GM10847 (cell line): Measurements from ENCODE around the gene GLRA1.

ENCODE experiments used
- POLR2A ChIP-seq: IDR thresholded peaks from 2 replicates; pipeline ENCODE4 v1.6.1; 2011; ENCODE audit not compliant: insufficient read length; ENCODE audit errors: extremely low read depth

The GLRA1 gene

DNA sequence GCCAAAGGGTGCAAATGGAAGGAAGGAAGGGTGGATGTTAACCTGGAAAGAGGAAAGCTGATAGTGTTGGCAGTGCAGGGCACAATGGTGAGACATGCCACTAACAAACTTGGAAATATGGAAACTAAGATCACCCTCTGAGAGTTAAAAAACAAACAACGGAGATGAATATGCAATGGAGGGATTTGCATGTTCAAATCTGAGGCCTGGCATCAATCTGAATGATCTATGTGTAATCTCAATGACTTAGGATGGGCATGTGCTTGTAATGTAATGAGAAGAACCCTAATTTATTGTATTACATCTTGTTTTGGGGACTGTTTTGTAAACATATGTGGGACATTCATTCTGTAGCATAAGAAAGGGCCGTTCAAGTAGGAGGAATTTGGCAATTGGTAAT is 54.4 kb downstream of the GLRA1 start:
- no peak for TF ChIP-seq POLR2A

DNA sequence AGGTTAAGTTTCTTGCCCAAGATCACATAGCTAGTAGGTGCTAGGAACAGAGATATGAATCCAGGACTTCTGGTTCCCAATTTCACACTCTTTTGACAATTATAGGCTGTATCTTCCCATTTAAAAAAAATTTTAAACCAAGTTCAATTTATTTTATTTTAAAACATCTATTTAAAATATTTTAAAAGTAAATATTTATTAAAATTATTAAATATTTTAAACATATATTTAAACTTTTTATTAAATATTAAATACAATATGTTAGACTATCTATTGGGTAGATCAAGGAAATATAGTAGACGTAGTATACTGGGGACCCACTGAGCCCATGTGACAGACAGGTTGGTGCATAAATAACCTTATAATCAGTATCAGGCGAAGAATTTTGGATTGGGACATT is 54.8 kb downstream of the GLRA1 start:
- no peak for TF ChIP-seq POLR2A

DNA sequence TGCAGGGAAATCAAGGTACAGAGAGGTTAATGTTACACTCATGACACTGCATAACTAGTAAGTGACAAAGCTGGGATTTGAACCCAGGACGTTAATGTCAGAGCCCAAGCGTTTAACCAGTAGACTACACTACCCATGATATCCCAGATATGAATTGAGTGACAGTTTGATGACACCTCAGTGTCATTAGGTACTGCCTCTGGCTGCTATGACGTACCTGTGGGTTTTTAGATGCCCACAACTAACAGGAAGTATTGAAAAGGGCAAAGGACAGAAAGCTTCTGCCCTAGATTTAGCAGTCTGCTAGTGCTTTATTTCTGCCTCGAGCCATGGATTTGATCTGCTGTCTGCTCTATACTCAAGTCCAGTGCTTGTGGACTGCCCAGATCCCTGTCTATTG is 56.2 kb downstream of the GLRA1 start:
- no peak for TF ChIP-seq POLR2A

DNA sequence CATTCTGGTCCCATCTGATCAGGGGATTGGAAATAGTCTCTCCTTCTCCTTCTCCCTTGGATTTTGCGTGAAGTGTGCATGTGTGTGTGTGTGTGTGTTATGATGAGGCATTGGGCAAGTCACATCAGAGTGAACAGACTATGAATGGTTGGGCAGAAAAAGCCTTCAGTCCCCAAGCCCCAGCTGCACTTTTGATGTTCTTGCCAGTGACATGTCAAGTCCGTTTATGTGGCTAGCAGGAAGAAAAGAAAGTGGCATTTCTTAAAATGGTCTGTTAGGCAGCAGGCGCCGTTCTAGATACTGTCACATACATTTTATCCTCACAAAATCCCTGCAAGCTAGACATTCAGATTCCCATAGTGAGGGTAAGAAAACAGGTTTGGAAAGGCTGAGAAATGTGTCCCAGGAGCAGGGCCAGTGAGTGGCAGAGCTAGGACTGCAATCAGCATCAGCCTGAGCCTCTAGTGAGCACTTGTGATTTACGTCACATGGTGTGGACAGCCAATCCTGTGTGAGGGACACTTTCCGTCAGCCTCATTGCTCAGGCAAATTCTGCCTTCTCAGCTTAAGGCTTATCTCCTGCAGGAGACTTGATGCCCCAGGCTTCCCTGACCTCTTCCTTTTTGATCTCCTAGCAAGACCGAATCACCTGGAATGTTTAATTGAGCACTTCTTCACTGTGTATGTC is 60.4 kb downstream of the GLRA1 start:
- TF ChIP-seq POLR2A, result no peak

DNA sequence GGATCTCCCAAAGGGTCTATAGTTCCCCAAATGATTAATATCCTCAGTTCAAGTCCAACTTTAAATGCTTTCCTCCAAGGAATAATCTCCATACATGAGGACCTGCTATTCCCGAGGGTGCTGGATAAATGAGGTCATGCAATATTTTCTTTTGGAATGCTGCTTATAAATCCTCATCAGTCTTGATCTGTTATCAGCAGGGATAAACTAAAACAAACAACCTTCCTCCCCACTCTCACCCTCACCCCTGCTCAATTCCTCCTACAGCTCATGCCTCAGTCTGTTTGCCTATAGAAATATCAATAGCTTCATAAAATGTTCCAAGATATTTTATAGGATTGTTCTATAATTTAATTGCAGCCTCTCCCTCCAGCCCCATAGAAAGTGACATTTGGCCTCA is 61.1 kb downstream of the GLRA1 start:
- TF ChIP-seq POLR2A, result no peak

DNA sequence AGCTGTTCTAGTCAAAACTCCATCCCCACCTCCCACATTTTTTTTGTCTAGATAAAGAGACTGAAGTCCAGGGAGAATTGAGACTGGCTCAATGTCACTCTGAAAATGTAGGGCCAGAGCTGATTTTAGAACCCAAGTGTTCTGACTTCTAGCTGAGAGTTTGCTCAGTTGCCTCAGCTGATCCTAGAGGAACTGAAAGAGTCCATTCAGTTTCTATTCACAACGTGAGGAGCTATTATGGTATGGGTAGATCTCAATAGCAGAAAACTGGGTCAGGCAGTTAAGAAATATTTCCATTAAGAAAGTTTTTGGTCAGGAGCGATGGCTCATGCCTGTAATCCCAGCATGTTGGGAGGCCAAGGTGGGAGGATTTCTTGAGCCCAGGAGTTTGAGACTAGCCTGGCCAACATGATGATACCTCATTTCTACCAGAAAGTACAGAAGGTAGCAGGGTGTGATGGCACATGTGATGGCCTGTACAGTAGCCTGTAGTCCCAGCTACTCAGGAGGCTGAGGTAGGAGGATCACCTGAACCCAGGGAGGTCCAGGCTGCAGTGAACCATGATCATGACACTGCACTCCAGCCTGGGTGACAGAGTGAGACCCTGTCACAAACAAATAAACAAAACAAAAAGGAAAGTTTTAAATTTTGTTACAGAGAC is 61.7 kb downstream of the GLRA1 start:
- no peak for TF ChIP-seq POLR2A

DNA sequence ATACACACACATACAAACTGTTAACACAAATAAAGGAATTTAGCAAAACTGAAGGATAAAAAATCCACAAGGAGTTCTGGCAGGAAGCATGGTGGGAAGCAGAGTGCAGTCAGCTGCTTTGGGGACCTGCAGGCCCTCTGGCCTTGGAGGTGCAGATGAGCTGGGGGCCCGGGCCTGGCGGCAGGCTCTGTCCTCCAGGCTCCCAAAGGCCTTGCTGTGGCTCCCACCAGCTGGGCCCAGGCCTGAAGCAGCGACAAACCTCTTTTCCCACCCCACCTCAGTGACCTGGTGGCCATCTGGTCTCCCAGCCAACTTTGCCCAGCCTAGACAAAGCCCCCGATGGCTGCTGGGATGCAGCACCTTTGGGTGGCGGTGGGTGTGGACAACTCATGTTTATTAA is 67.8 kb downstream of the GLRA1 start:
- TF ChIP-seq POLR2A, result no peak

DNA sequence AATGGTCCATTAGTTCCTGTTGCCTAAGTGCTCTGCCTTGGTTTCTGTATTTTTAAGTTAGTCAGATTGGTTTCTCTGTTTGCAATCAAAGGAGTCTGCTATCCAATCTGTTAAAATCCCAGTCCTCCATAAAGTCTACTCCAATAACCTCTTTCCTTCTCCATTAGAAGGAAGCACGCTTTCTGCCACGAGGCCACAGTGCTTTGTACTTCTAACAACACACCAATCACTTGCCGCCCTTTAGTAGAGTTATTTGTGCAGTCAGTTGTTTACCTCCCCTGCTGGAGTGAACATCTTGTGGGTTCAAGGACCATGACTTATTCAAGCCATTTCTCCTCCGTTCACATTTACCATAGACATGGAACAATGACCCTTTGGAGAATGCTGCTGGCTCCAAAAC is 69.0 kb downstream of the GLRA1 start:
- TF ChIP-seq POLR2A, result no peak

DNA sequence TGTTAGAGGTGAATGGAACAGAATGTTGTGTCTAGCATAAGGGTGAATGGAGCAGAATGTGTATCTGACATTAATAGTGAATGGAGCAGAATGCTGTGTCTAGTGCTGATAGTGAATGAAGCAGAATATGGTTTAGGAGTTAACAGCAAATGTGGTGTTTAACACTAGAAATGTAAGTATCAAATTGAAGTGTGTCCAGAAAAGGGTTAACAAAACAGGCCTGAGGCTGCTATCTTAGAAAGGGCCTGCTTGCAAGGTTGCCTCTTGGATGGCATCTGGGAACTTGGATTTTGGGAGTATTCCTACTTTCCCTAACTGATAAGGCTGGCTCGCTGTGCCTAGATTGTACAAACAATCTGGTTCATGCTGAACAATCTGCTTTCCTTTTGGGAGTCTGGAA is 76.8 kb downstream of the GLRA1 start:
- no peak for TF ChIP-seq POLR2A

DNA sequence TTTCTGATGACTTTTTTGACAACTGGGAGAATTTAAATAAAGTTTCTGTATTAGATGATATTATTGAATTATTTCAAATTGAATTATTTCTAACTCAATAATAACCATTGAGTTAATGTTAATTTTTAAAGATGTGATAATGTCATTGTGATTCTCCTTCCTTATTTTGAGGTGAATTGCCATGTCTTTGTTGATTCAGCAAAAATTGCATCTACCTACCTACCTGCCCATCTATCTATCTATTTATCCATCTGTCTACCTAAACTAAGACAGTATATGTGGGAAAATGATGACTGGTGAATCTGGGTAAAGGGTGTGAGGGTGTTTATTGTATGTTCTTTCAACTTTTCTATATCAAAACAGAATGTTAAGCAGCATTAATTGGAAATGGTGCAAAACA is 77.9 kb downstream of the GLRA1 start:
- no peak for TF ChIP-seq POLR2A

DNA sequence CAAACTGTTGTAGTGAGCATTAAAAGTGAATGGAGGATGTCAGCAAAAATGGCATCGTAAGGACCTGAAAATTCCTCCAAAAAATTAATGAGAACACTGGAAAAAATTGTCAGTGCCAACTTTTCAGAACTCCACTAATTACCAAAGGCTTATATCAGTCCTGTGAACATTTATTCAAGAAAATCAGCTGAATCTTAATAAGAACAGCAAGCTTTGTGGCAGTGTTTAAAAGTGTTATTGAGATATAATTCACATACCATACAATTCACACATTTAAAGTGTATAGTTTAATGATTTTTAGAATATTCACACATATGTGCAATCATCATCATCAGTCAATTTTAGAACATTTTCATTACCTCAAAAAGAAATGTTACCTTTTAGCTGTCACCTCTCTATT is 95.3 kb downstream of the GLRA1 start:
- no peak for TF ChIP-seq POLR2A

DNA sequence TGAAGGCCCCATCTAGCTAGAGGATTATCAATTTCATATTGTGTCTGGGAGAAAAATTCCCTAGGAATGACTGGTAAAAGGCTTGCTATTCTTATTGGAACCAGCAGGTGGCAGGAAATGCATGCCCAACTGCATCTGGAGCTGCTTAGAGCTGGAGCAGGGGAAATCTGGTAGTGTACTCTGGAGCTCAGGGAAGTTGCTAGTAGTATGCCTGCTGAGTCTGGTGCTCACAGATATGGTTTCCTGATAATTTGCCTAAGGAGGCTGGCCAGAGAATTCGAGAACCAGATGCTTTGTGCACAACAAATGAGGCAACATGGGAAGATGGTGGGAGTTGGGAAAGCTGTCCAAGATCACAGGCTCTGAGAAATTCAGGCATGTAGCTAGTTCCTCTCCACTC is 99.2 kb downstream of the GLRA1 start:
- TF ChIP-seq POLR2A, result no peak

DNA sequence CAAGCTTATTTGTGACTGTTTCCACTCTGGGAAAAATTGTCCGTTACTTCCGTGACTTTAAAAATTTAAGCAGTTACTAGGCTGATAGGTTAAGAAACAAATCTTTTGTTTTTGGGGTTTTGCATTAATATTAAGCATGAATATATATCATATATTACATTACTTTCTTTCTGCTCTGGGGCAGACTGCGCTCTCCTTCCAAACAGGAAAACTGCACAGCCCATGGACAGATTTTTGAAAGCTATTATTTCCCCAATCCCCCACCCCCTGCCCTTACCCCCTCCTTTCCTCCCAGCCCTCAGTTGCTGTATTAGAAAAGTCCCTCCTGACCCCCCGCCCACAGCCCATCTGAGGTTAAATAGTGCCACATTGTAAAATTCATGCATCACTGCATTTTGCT is 102.5 kb downstream of the GLRA1 start:
- no peak for TF ChIP-seq POLR2A

DNA sequence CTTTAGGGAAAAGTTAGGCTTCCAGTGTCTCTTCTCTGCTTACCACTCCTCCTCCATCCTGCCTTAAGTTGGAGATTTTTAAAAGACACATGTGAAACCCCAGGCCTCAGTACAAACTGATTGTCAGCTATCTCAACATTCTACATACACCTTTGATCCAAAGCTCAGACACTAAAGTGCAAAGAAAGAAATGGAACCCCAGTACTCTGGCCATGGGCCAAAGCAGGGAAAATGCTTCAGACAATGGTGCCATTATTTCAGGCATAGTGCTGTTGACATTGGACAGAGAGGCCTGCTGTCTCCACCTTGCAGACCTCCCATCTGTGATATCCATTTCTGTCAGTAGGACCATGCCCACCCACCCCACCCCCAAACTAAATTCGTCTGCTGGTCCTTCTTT is 103.7 kb downstream of the GLRA1 start:
- no peak for TF ChIP-seq POLR2A

DNA sequence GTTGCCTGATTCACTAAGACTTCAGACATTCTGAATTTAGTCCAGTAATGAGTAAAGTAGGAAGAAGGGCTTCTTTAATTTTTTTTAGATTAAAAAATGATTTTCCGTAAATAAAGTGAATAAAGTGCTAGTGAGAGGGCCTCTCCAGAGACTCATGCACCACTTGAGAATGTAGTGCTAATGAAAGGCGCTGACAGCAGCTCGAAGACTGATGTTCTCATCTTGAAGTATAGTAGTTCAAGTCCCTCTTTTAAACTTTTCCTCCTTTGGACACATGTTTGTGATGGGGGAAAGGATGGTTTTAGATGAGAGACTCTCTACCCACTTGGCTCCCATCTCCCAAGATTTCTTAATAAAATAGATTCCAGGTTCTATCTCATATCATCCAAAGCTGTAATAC is 104.4 kb downstream of the GLRA1 start:
- TF ChIP-seq POLR2A, result no peak

DNA sequence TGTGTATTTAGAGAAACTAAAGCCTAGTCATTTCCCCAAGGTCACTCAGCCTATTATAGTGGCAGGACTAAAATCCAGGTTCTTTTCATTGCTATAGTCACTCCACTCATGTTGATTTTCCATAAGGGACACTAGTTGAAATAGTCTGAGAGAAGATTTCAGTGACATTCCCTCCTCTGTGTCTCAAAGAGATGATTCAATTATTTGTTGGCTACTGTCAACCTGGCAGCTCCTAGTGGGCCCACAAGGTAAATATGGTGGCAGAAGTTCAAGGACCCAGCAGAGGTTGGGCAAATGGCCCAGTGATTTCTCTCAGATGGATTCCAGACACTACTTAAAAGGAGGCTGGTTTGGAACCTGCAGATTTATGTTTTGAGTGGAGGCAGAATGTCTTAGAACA is 104.8 kb downstream of the GLRA1 start:
- TF ChIP-seq POLR2A, result no peak

DNA sequence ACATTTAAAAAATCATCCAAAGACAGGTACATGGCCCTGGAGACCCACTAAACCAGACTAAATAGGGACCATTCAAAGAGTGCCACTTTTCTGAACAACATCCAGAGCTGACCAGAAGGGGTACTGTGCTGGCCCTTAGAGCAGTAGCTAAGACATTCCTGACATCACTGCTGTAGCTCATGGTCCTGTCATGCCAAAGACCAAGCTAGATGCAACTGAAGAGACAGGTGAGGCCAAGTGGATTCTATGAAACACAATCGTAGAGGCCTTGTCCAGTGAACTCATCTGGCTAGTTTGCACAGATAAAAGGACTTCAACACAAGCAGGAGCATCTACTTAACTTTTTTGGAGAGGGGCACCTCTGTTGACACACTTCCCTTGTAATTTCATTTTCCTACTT is 109.6 kb downstream of the GLRA1 start:
- TF ChIP-seq POLR2A, result no peak
